PC-9 (cell line): ENCODE data around the gene DICER1. TPM values are rescaled to one million over a fixed set of nuclear protein-coding genes. Genes with fewer than 3 reads are reported as not detected.

ENCODE experiments used
- BruUV-seq: library from RNA; stranded (reverse); fragments of 400-500 nt; replicated peaks from 2 replicates; lab custom pipeline; 2021; lab: Mats Ljungman, UMichigan
- CTCF ChIA-PET: fragments of 300-600 bp; sonication (Branson Sonifier 250); formaldehyde crosslinking; loops from one replicate; lab custom pipeline; 2022; ENCODE audit warnings: antibody characterized with exemption; lab: Charles Lee
- POLR2A ChIA-PET: fragments of 300-600 bp; sonication (Branson Sonifier 250); formaldehyde crosslinking; loops from one replicate; lab custom pipeline; 2022; ENCODE audit warnings: antibody characterized with exemption; ENCODE audit not compliant: unreplicated experiment; lab: Charles Lee
- DNase-seq, 2 experiments: peaks; one replicate each; pipeline versions ENCODE4 v3.0.0 to v3.0.0-alpha.2; 2015 to 2022; ENCODE audit warnings: mixed read lengths in 1 of 2
- H2AFZ ChIP-seq: fragments of 200-600 bp; sonication (generic); 2 replicates; pipeline ENCODE4 v1.8.1; 2017; ENCODE audit warnings: antibody characterized with exemption
- H3F3A ChIP-seq: fragments of 200-600 bp; sonication (generic); 2 replicates; pipeline ENCODE4 v1.8.1; 2017; ENCODE audit warnings: antibody characterized with exemption, mild to moderate bottlenecking, low read depth; ENCODE audit not compliant: insufficient read depth
- H3K27ac ChIP-seq: fragments of 200-600 bp; sonication (generic); 2 replicates; pipeline ENCODE4 v1.6.1; 2016; ENCODE audit warnings: mixed run types
- H3K27me3 ChIP-seq: fragments of 200-600 bp; sonication (generic); 2 replicates; pipeline ENCODE4 v1.6.1; 2016; ENCODE audit warnings: low read depth, mixed run types; ENCODE audit not compliant: insufficient read depth
- H3K36me3 ChIP-seq: fragments of 200-600 bp; sonication (generic); 2 replicates; pipeline ENCODE4 v1.6.1; 2016; ENCODE audit warnings: low read depth, mixed run types
- H3K4me1 ChIP-seq: fragments of 200-600 bp; sonication (generic); replicated peaks from 2 replicates; pipeline ENCODE4 v1.6.1; 2016; ENCODE audit warnings: mixed run types; ENCODE audit not compliant: insufficient read depth
- H3K4me2 ChIP-seq: fragments of 200-600 bp; sonication (generic); 2 replicates; pipeline ENCODE4 v1.6.1; 2017; ENCODE audit warnings: mixed run types
- H3K4me3 ChIP-seq: fragments of 200-600 bp; sonication (generic); 2 replicates; pipeline ENCODE4 v1.6.1; 2016; ENCODE audit warnings: mixed run types
- H3K79me2 ChIP-seq: fragments of 200-600 bp; sonication (generic); 2 replicates; pipeline ENCODE4 v1.6.1; 2017; ENCODE audit warnings: low read depth, mixed run types
- H3K9me2 ChIP-seq: fragments of 200-600 bp; sonication (generic); 2 replicates; pipeline ENCODE4 v1.8.1; 2017; ENCODE audit warnings: mild to moderate bottlenecking; ENCODE audit not compliant: insufficient read depth
- H3K9me3 ChIP-seq: fragments of 200-600 bp; sonication (generic); 2 replicates; pipeline ENCODE4 v1.8.1; 2016; ENCODE audit warnings: low read depth; ENCODE audit not compliant: insufficient read depth
- H4K20me1 ChIP-seq: fragments of 200-600 bp; sonication (generic); 2 replicates; pipeline ENCODE4 v1.8.1; 2017; ENCODE audit not compliant: insufficient read depth
- EZH2 ChIP-seq: fragments of 200-600 bp; sonication (generic); IDR thresholded peaks from 2 replicates; pipeline ENCODE4 v1.8.0; 2017; ENCODE audit warnings: antibody characterized with exemption, low read depth
- intact Hi-C: fragments of 100-400 bp; cut with micrococcal nuclease; formaldehyde crosslinking; loops from one replicate; pipeline ENCODE4 v1.10.0; 2022; ENCODE audit not compliant: unreplicated experiment
- total RNA-seq: library from RNA; stranded (reverse); gene quantifications from 2 replicates; pipeline ENCODE4 v1.2.3, GENCODE V29; 2021
- TF ChIP-seq, protein P1 (sequence below): fragments of 200-600 bp; sonication (generic); conservative IDR thresholded peaks from 2 replicates; pipeline ENCODE4 v1.6.1; 2017; ENCODE audit warnings: mixed run types, antibody characterized with exemption, mild to moderate bottlenecking, moderate library complexity

DICER1 gene
- total RNA-seq, 1 experiment from 2014 or later: 15.1 TPM

DNA sequence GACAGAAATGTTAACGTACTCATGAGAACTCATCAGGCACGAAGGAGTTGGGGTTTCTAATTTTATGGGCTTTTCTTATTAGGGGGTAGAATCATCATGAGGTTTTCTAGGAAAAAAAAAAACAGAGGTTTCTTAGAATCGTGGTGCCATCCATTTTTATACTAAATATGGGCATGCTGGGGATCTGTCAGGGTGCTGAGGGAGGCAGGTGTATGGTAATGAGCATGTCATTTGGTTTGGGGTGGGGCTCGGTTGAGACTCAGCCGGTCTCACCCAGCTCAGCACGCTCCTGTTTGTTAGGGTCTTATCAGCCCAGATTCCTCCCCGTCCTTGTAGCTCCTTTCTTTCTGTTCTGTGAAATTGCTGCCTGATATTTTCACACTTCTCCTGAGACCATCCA is 98.2 kb downstream of the DICER1 start:
- no TSS peak for BruUV-seq
- no peaks in the 10 kb centered on the region for H3K36me3 ChIP-seq
- H3K4me1 ChIP-seq: no peaks in the 10 kb centered on the region
- H3K4me2 ChIP-seq: no peak overlapping the region; the same call in 1 of the 2 replicates
- H2AFZ ChIP-seq: no peak overlapping the region
- no peak for DNase-seq
- intact Hi-C loops: no loop called here
- no peaks in the 10 kb centered on the region for H3K79me2 ChIP-seq
- H3K27me3 ChIP-seq: peaks cover 42% of the 10 kb centered on the region
- POLR2A ChIA-PET: no interaction called here
- H4K20me1 ChIP-seq: no peaks in the 10 kb centered on the region
- H3F3A ChIP-seq: no peaks in the 10 kb centered on the region
- no peak overlapping the region for H3K4me3 ChIP-seq
- no peak for TF ChIP-seq EZH2
- TF ChIP-seq, protein P1, sequence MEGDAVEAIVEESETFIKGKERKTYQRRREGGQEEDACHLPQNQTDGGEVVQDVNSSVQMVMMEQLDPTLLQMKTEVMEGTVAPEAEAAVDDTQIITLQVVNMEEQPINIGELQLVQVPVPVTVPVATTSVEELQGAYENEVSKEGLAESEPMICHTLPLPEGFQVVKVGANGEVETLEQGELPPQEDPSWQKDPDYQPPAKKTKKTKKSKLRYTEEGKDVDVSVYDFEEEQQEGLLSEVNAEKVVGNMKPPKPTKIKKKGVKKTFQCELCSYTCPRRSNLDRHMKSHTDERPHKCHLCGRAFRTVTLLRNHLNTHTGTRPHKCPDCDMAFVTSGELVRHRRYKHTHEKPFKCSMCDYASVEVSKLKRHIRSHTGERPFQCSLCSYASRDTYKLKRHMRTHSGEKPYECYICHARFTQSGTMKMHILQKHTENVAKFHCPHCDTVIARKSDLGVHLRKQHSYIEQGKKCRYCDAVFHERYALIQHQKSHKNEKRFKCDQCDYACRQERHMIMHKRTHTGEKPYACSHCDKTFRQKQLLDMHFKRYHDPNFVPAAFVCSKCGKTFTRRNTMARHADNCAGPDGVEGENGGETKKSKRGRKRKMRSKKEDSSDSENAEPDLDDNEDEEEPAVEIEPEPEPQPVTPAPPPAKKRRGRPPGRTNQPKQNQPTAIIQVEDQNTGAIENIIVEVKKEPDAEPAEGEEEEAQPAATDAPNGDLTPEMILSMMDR: no peak
- no peaks in the 10 kb centered on the region for H3K9me2 ChIP-seq
- H3K9me3 ChIP-seq: no peaks in the 10 kb centered on the region
- CTCF ChIA-PET: no interaction called here
- no peak overlapping the region for H3K27ac ChIP-seq

DNA sequence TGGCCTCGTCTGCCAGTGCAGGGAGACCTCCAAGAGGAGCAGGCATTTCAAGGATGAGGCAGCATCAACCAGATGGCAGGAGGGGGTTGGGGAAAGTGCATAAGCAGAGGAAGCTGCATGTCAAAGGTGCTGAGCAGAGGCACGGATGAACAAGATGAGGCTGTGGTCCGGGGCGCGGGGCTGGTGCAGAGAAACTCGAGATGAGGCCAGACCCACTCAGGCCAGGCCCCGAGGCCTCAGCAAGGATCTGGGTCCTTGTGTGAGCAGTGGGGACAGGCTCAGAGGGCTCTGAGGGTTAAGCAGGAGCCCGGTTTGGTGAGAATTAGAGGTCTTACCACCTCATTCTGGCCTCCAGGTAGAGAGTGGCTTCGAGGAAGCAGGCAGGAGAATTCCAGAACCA is 98.8 kb downstream of the DICER1 start:
- CTCF ChIA-PET: no interaction called here
- Histone ChIP-seq H3K79me2 (no peaks in the 10 kb centered on the region), H3K27ac (no peak overlapping the region), H3K27me3 (peaks cover 41% of the 10 kb centered on the region), H3K36me3 (no peaks in the 10 kb centered on the region), H2AFZ (no peak overlapping the region), H3K9me2 (no peaks in the 10 kb centered on the region), H3F3A (no peaks in the 10 kb centered on the region), H3K4me2 (no peak overlapping the region), H3K9me3 (no peaks in the 10 kb centered on the region), H3K4me3 (no peak overlapping the region), H4K20me1 (no peaks in the 10 kb centered on the region), H3K4me1 (no peaks in the 10 kb centered on the region)
- TF ChIP-seq EZH2: no peak
- DNase-seq: no peak
- intact Hi-C loops: no loop called here
- BruUV-seq: no TSS peak
- POLR2A ChIA-PET: no interaction called here

DNA sequence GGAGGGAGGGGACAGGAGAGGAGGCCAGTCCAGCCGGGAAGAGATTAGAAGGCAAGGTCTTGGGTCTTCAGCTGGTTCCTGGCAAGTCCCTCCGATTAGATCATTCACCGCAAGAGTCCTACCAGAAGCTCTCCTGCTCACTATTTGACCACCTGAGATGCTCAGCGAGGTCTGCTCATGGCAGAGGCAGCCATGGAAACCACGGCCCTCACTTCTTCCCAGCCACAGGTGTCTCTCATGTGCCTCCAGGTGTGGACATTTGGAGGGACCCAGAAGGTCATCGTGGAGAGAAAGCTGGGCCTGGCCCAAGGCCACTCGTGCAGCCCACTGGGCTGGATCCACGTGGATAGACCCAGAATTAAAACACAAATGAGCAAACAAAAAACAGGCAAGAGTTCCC is 99.5 kb downstream of the DICER1 start:
- H3K36me3 ChIP-seq: no peaks in the 10 kb centered on the region
- no peak for DNase-seq
- H3K4me2 ChIP-seq: no peak overlapping the region
- no peak overlapping the region for H2AFZ ChIP-seq
- no peaks in the 10 kb centered on the region for H3K9me2 ChIP-seq
- no peaks in the 10 kb centered on the region for H3K9me3 ChIP-seq
- H4K20me1 ChIP-seq: no peaks in the 10 kb centered on the region
- peaks cover 35% of the 10 kb centered on the region; the same call in 1 of the 2 replicates for H3K27me3 ChIP-seq
- no TSS peak for BruUV-seq
- intact Hi-C loops: no loop called here
- H3F3A ChIP-seq: no peaks in the 10 kb centered on the region
- H3K4me1 ChIP-seq: no peaks in the 10 kb centered on the region
- H3K27ac ChIP-seq: no peak overlapping the region
- CTCF ChIA-PET: no interaction called here
- POLR2A ChIA-PET: no interaction called here
- no peaks in the 10 kb centered on the region for H3K79me2 ChIP-seq
- H3K4me3 ChIP-seq: no peak overlapping the region
- TF ChIP-seq, protein P1: no peak
- no peak for TF ChIP-seq EZH2

DNA sequence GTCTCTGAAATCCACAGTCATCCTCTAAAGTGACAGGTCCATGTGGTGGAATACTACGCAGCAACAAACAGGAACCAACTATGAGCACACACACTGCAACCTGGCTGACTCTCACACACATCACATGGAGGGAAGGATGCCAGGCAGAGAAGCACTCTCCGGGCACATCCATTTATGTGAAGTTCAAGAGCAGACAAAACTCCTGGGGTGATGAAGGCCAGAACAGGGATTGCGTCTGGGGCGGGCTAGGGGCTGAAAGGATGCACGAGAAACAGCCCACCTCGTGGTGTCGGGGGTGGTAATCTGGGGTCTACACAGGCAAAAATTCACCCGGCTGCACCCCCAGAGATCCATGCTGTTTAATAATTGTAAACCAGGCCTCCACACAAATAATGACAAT is 100.2 kb downstream of the DICER1 start:
- ChIA-PET CTCF (no interaction called here), POLR2A (no interaction called here)
- H3K9me3 ChIP-seq: no peaks in the 10 kb centered on the region
- no peaks in the 10 kb centered on the region for H3K4me1 ChIP-seq
- TF ChIP-seq EZH2: no peak
- TF ChIP-seq, protein P1: no peak
- H2AFZ ChIP-seq: no peak overlapping the region
- no peaks in the 10 kb centered on the region for H4K20me1 ChIP-seq
- peaks cover 28% of the 10 kb centered on the region; the same call in 1 of the 2 replicates for H3K27me3 ChIP-seq
- H3K27ac ChIP-seq: no peak overlapping the region
- no peak overlapping the region for H3K4me2 ChIP-seq
- H3F3A ChIP-seq: no peaks in the 10 kb centered on the region
- H3K36me3 ChIP-seq: no peaks in the 10 kb centered on the region
- no peak overlapping the region for H3K4me3 ChIP-seq
- no peaks in the 10 kb centered on the region for H3K9me2 ChIP-seq
- BruUV-seq: no TSS peak
- no peak for DNase-seq
- intact Hi-C loops: no loop called here
- no peaks in the 10 kb centered on the region for H3K79me2 ChIP-seq
